HepG2 (cell line): ENCODE measurements around the gene FAM114A1. TPM values are rescaled to one million over a fixed set of nuclear protein-coding genes. Genes with fewer than 3 reads are reported as not detected.

ENCODE experiments used
- ADNP ChIP-seq: sonication (generic); formaldehyde crosslinking; IDR thresholded peaks from 2 replicates; pipeline ENCODE4 v1.4.0; 2020; ENCODE audit warnings: missing genetic modification reagents
- ETV6 ChIP-seq: sonication (generic); formaldehyde crosslinking; conservative IDR thresholded peaks from 2 replicates; pipeline ENCODE4 v1.4.0; 2020; ENCODE audit warnings: missing genetic modification reagents
- FOXK2 ChIP-seq: fragments of 450-650 bp; IDR thresholded peaks from 2 replicates; pipeline ENCODE4 v1.6.1; 2016
- FOXP4 ChIP-seq: sonication (generic); formaldehyde crosslinking; IDR thresholded peaks from 2 replicates; pipeline ENCODE4 v1.4.0; 2020; ENCODE audit warnings: missing genetic modification reagents
- HMG20A ChIP-seq: IDR thresholded peaks from 2 replicates; pipeline ENCODE4 v1.6.1; 2016; ENCODE audit warnings: borderline replicate concordance
- KAT8 ChIP-seq: IDR thresholded peaks from 2 replicates; pipeline ENCODE4 v1.6.1; 2016; ENCODE audit warnings: missing genetic modification reagents, missing compliant biosample characterization
- MIER2 ChIP-seq: IDR thresholded peaks from 2 replicates; pipeline ENCODE4 v1.6.1; 2016; ENCODE audit warnings: missing biosample characterization, missing genetic modification reagents
- NFIB ChIP-seq: sonication (generic); formaldehyde crosslinking; IDR thresholded peaks from 2 replicates; pipeline ENCODE4 v1.9.0; 2021; ENCODE audit warnings: missing genetic modification reagents, mild to moderate bottlenecking, borderline replicate concordance
- SOX6 ChIP-seq, 2 experiments: fragments of 450-650 bp in 1 of 2; sonication (generic) in 1 of 2; formaldehyde crosslinking in 1 of 2; IDR thresholded peaks; 2 replicates each; pipeline versions ENCODE4 v1.4.0 to v1.6.1; 2017 to 2020; ENCODE audit warnings: antibody characterized with exemption in 1 of 2, mild to moderate bottlenecking in 1 of 2, missing genetic modification reagents in 1 of 2
- ZBTB2 ChIP-seq: sonication (generic); formaldehyde crosslinking; IDR thresholded peaks from 2 replicates; pipeline ENCODE4 v1.8.0; 2022; ENCODE audit warnings: low read depth, missing genetic modification reagents
- ZFP36 ChIP-seq: fragments of 150-350 bp; IDR thresholded peaks from 2 replicates; pipeline ENCODE4 v1.6.1; 2018; ENCODE audit warnings: borderline replicate concordance, low read length, low read depth; ENCODE audit not compliant: partially characterized antibody
- ZFY ChIP-seq: sonication (generic); formaldehyde crosslinking; IDR thresholded peaks from 2 replicates; pipeline ENCODE4 v1.4.0; 2020; ENCODE audit warnings: missing genetic modification reagents
- ZNF326 ChIP-seq: sonication (generic); formaldehyde crosslinking; IDR thresholded peaks from 2 replicates; pipeline ENCODE4 v1.4.0; 2020; ENCODE audit warnings: missing genetic modification reagents, borderline replicate concordance
- ZNF34 ChIP-seq: sonication (generic); formaldehyde crosslinking; IDR thresholded peaks from 2 replicates; pipeline ENCODE4 v1.4.0; 2020; ENCODE audit warnings: mild to moderate bottlenecking, missing genetic modification reagents, borderline replicate concordance
- ZZZ3 ChIP-seq: sonication (generic); formaldehyde crosslinking; IDR thresholded peaks from 2 replicates; pipeline ENCODE4 v1.4.0; 2020; ENCODE audit warnings: missing genetic modification reagents, mild to moderate bottlenecking, borderline replicate concordance
- polyA plus RNA-seq, 8 experiments: library from polyadenylated mRNA; depleted of rRNA in 3 of 8; stranded (reverse) in 7 of 8; unstranded in 1 of 8; fragments of >200 nt; fragmentation: Illumina TruSeq in 4 of 8; extraction: Trizol in 4 of 8; gene quantifications; 2 replicates each; pipeline versions ENCODE4 v1.2.1 to v1.2.3, GENCODE V29; 2011 to 2016; ENCODE audit warnings: low read depth in 4 of 8, missing spikeins in 1 of 8, mixed read lengths in 1 of 8; ENCODE audit not compliant: insufficient read depth in 1 of 8
- total RNA-seq, 5 experiments: library from RNA; depleted of rRNA; stranded (reverse); fragments of >200 nt; fragmentation: Illumina TruSeq; extraction: Trizol; gene quantifications; 2 replicates each; pipeline ENCODE4 v1.2.3, GENCODE V29; 2016; ENCODE audit warnings: low read depth in 1 of 5
- TF ChIP-seq, protein P1 (sequence below): sonication (generic); formaldehyde crosslinking; IDR thresholded peaks from 2 replicates; pipeline ENCODE4 v1.5.1; 2020; ENCODE audit warnings: missing genetic modification reagents, mild to moderate bottlenecking, borderline replicate concordance
- TF ChIP-seq, protein P2 (sequence below): sonication (generic); formaldehyde crosslinking; conservative IDR thresholded peaks from 2 replicates; pipeline ENCODE4 v1.8.0; 2022; ENCODE audit warnings: missing genetic modification reagents
- TF ChIP-seq, protein P3 (sequence below): sonication (generic); formaldehyde crosslinking; IDR thresholded peaks from 2 replicates; pipeline ENCODE4 v1.4.0; 2020; ENCODE audit warnings: missing genetic modification reagents, borderline replicate concordance

Gene FAM114A1
- total and polyA plus RNA-seq, 2 of the 13 experiments (the other 11 are each of a cell fraction or from before 2014, with no cell fraction given) = 61.0 to 76.9 TPM

DNA sequence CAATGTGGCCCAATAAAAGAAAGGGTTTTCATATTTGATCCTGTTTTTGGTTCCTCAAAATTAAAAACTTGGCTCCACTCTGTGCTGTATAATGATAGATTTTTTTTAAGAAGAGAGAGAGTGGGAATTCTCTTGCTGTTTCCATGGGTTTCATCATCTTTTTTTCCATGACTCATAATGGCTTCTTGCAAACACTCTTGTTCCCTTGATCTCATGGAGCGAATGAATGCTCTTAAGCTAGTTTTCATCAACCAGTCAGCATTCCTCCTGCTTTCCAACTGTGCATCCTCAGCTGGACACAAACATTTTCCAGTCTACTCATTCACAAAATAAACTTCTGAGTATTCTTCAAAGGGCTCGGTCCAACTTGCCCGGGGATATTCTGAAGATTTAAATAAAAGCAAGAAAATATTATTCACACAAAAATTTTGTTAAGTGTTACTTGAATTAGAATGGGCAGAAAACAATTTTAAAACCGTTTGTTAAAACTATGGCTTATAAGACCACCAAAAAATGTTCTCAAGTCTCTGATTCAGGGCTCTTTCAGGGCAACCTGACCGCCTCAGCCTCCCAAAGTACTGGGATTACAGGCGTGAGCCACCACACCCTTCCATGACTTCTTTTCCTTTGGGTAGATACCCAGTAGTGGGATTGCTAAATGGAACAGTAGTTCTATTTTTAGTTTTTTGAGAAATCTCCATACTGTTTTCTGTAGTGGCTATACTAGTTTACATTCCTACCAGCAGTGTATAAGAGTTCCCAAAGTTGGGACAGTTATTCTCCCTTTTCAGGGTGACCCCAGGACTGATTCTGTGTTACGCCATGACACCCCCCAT, 99.9 kb downstream of the FAM114A1 start (continued):
- TF ChIP-seq FOXP4 (CRISPR knock-in tag) (no peak), ZZZ3 (CRISPR knock-in tag) (no peak), FOXK2 (no peak), ZFP36 (no peak), ZBTB2 (CRISPR knock-in tag) (no peak), ZNF326 (CRISPR knock-in tag) (no peak), ZFY (CRISPR knock-in tag) (no peak), KAT8 (CRISPR knock-in tag) (0 out of 2 replicates have a peak, but pooled peaks have one; percentile 38), SOX6 (IDR thresholded peaks at IDR 0.05) (no peak), SOX6 (CRISPR knock-in tag; IDR thresholded peaks at IDR 0.05) (no peak), NFIB (CRISPR knock-in tag) (no peak), MIER2 (no peak), ADNP (no peak), ZNF34 (CRISPR knock-in tag) (no peak), ETV6 (no peak), HMG20A (CRISPR knock-in tag) (peak; percentile 57; the same call in 1 of the 2 replicates)
- TF ChIP-seq, protein P1, sequence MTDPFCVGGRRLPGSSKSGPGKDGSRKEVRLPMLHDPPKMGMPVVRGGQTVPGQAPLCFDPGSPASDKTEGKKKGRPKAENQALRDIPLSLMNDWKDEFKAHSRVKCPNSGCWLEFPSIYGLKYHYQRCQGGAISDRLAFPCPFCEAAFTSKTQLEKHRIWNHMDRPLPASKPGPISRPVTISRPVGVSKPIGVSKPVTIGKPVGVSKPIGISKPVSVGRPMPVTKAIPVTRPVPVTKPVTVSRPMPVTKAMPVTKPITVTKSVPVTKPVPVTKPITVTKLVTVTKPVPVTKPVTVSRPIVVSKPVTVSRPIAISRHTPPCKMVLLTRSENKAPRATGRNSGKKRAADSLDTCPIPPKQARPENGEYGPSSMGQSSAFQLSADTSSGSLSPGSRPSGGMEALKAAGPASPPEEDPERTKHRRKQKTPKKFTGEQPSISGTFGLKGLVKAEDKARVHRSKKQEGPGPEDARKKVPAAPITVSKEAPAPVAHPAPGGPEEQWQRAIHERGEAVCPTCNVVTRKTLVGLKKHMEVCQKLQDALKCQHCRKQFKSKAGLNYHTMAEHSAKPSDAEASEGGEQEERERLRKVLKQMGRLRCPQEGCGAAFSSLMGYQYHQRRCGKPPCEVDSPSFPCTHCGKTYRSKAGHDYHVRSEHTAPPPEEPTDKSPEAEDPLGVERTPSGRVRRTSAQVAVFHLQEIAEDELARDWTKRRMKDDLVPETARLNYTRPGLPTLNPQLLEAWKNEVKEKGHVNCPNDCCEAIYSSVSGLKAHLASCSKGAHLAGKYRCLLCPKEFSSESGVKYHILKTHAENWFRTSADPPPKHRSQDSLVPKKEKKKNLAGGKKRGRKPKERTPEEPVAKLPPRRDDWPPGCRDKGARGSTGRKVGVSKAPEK (CRISPR knock-in tag) = no peak
- TF ChIP-seq, protein P2, sequence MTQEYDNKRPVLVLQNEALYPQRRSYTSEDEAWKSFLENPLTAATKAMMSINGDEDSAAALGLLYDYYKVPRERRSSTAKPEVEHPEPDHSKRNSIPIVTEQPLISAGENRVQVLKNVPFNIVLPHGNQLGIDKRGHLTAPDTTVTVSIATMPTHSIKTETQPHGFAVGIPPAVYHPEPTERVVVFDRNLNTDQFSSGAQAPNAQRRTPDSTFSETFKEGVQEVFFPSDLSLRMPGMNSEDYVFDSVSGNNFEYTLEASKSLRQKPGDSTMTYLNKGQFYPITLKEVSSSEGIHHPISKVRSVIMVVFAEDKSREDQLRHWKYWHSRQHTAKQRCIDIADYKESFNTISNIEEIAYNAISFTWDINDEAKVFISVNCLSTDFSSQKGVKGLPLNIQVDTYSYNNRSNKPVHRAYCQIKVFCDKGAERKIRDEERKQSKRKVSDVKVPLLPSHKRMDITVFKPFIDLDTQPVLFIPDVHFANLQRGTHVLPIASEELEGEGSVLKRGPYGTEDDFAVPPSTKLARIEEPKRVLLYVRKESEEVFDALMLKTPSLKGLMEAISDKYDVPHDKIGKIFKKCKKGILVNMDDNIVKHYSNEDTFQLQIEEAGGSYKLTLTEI (CRISPR knock-in tag) = no peak
- TF ChIP-seq, protein P3, sequence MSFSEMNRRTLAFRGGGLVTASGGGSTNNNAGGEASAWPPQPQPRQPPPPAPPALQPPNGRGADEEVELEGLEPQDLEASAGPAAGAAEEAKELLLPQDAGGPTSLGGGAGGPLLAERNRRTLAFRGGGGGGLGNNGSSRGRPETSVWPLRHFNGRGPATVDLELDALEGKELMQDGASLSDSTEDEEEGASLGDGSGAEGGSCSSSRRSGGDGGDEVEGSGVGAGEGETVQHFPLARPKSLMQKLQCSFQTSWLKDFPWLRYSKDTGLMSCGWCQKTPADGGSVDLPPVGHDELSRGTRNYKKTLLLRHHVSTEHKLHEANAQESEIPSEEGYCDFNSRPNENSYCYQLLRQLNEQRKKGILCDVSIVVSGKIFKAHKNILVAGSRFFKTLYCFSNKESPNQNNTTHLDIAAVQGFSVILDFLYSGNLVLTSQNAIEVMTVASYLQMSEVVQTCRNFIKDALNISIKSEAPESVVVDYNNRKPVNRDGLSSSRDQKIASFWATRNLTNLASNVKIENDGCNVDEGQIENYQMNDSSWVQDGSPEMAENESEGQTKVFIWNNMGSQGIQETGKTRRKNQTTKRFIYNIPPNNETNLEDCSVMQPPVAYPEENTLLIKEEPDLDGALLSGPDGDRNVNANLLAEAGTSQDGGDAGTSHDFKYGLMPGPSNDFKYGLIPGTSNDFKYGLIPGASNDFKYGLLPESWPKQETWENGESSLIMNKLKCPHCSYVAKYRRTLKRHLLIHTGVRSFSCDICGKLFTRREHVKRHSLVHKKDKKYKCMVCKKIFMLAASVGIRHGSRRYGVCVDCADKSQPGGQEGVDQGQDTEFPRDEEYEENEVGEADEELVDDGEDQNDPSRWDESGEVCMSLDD = no peak
